Inflammatory macrophage treated with lipopolysaccharide for 4 hours (primary cell): ENCODE data around the gene GALK2.
A peak's percentile ranks its signal among the peaks of the same experiment; 100 is the strongest.
"Not testable (repeated sequence)": the region's sequence is repeated elsewhere in the genome, so short reads cannot be mapped to it uniquely, and the experiment has no call there.

ENCODE experiments used
- DNase-seq: peaks from one replicate; pipeline ENCODE4 v3.0.0-alpha.2; 2020

The GALK2 gene

DNA sequence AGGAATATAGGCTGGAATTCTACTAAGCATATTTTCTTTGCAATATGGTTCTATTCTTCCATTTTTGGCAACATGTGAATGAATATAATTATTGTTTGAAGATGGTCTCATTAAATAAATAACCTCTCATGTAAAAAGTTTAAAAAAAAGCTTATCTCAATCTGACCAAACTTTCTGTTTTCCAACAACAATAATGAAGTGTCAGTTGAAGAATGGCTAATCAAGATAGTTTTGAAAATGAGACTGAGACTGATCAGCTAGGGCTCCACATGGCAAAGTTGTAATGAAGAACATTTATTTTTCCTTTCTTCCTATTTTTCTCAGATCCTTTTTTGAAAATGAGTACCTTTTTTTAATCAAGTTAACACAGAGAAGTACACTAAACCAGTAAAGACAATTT, 117.4 kb downstream of the GALK2 start:
- no peak for DNase-seq

DNA sequence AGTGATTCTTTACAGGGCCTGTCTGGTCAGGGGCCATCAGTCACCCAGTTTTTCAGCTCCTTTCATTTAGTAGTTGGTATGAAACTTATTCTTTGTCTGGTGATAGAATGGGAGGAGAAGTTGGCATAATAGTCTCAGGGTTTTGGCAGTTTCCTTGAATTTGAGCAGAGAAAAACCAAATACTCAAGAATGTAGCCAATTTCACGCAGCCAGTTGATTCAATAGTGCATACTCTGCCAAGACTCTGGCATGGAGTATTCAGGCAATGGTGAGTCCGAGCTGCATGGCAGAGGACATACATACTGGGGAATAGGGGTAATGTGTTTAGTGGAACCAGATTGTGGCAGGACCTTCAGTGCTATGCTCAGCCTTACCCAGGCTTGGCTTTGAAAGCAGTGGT, 118.3 kb downstream of the GALK2 start:
- no peak for DNase-seq

DNA sequence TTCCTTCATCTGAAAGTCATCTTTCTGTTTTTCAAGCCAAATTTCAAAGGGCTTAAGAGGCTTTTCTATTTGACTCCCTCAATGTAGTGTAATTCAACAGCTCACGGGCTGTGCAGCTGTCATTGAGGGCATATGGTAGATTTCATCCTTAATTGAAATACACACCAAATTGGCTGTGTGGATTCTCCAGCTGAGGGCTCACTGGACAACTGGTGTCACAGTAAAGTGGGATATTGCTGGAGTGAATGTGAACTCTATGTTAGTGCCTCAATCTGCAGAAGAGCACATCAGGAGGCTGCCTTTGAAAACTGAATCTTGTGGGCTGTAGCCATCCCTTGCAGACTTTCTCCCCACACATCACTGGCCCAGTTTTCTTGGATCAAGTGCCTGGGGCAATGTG, 120.1 kb downstream of the GALK2 start:
- no peak for DNase-seq

DNA sequence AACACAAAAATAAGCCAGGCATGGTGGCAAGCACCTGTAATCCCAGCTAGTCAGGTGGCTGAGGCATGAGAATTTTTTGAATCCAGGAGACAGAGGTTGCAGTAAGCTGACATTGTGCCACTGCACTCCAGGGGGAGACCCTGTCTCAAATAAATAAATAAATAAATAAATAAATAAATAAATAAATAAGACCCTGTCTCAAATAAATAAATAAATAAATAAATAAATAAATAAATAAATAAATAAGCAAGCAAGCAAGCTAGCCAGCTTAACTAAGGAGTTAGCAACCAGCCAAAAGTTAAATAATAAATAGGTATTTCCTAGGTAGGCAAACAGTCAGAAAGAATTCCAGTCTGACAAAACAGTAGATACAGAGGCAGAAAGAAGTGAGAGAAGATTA, 123.9 kb downstream of the GALK2 start:
- no peak for DNase-seq

DNA sequence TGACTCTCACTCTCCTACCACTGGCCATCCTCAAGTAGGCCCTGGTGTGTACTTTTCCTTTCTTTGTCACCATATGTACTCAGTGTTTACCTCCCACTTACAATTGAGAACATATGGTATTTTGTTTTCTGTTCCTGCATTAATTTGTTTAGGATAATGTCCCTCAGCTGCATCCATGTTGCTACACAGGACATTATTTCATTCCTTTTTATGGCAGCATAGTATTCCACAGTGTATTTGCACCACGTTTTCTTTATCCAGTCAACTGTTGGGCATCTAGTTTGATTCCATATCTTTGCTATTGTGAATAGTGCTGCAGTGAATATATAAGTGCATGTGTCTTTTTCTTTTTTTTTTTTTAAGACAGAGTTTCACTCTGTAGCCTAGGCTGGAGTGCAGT, 126.2 kb downstream of the GALK2 start:
- DNase-seq = no peak

DNA sequence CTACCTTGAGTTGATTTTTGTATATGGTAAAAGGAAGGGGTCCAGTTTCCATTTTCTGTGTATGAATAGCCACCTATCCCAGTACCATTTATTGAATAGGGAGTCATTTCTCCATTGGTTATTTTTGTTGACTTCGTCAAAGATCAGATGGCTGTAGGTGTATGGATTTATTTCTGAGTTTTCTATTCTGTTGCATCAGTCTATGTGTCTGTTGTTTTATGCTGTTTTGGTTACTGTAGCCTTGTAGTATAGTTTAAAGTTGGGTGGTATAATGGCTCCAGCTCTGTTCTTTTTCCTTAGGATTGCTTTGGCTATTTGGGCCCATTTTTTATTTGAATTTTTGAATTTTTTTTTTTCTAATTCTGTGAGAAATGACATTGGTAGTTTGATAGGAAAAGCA, 127.5 kb downstream of the GALK2 start:
- no peak for DNase-seq

DNA sequence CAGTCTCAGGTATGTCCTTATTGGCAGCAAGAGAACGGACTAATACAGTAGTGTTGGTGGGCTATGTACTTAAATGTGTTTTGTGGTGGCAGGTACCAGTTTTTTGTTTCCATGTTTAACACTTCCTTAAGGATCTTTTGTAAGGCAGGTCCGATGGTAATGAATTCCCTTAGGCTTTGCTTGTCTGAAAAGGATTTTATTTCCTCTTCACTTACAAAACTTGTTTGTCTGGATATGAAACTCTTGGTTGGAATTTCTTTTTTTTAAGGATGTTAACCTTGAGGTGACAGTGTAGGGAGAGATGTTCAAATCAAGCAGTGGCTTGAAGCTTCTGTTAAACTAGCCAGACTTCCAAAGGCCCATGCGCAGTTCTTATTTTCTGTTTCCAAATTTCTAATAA, 130.8 kb downstream of the GALK2 start:
- no peak for DNase-seq

DNA sequence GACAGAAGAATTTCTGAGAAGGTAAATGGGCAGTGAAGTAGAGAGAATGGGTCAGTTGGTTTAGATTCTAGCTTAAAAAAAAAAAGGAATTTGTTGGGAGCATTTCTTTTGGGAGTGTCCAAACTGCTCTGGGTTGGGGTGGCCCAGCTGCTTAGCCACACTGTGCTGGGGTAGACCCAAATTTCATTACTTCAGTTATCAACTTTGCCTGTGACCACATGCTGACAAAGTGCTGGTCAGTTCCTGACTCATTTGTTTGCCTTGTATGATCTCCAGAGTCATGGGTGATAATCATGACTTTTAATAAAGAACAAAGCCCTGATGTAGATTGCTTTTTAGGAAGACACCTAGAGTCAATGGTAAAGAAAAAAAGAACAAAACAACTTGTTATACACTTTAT, 131.5 kb downstream of the GALK2 start:
- no peak for DNase-seq

DNA sequence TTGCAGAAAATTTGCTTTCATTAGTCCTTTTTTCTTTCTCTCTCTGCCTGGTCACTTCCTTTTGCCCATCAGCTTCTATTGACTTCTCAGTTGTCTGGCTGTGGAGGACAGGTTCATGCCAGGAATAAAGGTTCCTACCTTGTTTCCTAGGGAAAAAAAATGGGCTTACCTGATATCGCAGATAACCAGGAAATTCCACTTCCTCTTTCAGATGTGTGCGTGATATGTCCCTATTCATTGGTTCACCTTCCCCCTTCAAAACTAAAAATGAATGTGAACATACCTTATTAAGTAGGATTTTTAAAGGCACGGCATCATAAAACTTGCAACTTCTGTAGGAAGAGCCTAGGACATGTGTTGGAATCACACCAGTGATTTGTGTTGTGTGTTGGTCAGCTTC, 133.0 kb downstream of the GALK2 start:
- DNase-seq = no peak

DNA sequence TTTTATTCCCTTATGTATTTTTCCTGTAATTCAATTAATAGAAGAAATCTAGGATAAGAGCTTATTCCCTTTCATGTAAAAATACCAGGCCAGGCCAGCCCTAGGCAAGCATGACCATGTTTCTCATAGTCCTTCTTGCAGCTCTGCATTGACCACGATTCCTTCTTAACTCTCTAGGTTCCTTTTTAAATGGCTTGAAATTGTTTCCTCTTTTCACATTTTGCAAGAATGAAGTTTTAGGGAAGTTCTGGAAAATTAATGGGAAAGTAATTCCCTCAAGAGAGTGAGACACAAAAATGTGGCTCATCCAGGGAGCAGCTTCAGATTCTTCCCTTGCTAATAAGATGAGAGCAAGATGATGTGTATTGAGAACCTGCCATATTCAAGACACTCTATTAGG, 136.5 kb downstream of the GALK2 start:
- peak; percentile 36 for DNase-seq

DNA sequence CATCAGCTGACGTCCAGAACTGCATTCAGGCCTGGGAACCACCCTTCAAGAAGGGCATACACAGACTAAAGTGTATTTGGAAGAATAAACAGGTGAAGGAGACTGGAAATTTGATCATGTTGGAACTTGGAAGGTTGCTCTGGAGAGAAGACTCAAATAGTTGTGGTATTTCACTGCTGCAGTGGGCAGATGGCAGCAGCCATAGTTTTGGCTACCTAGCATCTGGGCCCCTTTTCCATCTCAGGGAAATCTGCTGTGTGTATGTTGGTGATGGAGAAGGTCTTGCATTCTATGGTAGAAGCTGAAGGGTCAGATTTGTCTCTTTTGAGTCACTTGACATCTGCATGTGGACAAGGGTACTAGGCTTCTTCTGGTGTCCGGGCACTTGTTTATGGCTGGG, 138.6 kb downstream of the GALK2 start:
- DNase-seq = no peak

DNA sequence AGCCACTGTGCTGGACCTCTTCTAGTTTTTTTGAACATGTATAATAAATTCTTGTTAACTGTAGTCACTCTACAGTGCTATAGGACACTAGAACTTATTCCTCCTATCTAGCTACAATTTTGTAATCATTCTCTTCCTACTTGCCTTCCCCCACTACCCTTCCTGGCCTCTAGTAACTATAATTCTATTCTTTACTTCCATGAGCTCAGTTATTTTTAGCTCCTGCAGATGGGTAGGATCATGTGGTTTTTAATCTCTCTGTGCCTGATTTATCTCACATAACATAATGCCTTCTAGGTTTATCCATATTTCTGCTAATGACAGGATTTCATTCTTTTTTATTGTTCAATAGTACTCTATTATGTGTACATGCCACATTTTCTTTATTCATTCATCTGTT, 139.8 kb downstream of the GALK2 start:
- no peak for DNase-seq

DNA sequence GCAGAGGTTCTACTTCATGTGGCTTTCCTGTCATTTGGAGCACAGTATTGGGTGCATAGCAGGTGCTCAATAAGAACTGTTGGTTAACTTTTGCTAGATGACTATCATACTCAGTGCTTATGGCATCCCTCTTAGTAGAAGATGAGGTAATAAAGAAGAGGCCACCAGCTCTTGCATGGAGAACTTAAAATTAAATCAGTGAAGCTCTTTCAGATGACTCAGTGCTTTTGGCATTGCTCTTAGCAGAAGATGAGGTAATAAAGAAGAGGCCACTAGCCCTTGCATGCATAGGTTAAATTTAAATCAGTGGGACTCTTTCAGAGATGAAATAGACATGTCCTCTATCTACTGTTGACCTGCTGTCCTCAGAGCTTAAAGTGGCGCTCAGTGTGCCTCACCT, 143.6 kb downstream of the GALK2 start:
- peak; percentile 80 for DNase-seq

DNA sequence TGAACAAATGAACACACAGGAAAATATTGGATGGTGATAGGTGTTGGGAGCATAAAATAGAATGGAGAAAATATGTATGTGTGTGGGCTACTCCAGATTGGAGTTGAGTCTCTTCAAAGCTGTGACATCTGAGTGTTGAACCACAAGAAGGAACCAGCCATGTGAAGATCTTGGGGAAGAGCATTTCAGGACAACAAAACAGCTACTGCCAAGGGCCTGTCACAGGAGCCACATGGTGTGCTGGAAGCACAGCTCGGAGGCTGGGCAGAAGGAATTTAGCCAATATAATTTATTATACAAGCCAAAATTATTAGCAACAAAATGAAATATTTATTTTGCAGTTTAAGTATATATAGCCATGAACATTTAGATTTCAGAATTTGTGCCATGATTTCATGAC, 144.7 kb downstream of the GALK2 start:
- DNase-seq = no peak

DNA sequence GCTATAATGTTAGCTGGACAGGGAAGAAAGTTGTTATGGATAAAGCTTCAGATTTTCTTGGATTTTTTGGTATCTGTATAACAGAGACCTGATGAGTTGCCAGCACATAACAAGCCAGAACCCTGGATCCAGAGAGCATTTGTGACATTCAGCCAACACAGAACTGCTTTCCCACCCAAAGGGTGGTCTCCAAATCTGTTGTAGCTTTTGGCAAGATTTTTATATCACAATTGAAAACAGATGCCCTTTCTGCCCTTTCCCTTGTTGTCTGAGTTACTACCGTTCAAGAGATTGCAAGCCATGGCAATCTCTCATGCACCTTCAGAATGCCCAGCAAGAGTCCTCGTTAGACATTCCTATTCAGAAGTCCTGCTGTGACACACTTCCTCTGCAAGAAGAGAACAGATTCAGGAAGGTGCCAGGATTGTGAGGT, 145.4 kb downstream of the GALK2 start:
- DNase-seq = no peak

DNA sequence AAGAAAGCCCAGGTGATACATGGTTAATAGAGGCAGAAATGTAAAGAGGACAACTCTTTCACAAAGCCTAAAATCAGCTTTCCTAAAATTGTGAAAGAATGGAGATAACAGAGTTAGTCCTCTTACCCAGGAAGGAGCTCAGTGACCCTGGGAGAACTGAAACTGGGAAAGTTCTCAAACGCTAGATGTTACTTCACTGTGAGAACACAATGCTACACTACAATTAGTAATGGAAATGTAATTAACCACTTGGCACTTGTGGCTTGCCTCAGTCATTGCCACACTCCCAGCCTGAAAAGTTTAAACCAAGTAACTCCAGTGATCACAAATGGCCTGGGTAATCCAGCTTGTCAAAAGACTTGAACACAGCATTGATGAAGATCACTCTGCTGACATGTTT, 150.3 kb downstream of the GALK2 start:
- peak; percentile 95 for DNase-seq

DNA sequence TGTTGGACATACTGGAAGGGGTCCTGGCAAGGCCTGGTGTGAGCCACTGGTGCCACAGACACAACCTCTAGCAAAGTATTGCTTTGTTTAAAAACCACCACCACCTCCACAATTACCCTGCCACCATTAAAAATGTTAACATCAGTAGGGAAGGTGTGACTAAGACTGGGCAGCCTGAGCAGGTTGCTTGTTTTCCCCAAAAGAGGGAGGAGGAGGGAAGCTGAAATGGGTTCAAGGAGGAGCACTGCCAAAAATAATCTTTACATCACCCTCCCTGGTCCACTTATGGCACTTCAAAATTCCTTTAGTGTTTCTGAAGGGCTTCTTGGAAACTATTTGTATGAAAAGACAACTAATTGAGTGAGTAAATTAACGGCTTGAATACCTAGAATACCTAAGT, 153.2 kb downstream of the GALK2 start:
- no peak for DNase-seq

DNA sequence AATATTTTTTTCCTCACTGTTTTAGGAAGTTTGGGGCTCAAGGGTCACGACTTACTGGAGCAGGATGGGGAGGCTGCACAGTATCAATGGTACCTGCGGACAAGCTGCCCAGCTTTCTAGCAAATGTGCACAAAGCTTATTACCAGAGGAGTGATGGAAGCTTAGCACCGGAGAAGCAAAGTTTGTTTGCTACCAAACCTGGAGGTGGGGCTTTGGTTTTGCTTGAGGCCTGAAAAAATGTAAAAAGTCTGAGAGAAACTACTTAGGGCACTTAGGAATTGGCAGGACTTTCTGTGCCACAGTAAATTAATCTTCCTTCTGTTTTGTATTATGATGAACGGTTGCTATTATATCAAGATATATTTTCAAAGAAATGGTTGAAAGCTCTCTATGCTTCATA, 157.9 kb downstream of the GALK2 start:
- DNase-seq = no peak

DNA sequence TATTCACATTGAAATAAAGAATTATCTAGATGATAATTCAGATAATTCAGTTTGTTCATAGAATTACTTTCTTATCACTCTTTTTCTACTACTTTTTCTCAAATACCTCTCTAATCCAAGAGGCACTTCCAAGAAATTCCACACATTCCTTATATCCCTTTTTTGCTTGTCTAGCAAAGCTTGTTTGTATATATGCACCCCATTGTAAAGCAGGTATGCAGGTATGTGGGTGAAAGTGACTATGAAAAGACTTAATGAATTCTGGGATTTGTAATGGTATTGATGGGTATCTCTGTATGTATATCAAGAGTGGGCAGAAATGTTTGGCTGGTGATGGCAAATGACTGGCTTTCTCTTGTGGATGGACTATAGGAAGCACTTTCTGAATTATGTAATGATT, 158.9 kb downstream of the GALK2 start:
- DNase-seq = no peak

DNA sequence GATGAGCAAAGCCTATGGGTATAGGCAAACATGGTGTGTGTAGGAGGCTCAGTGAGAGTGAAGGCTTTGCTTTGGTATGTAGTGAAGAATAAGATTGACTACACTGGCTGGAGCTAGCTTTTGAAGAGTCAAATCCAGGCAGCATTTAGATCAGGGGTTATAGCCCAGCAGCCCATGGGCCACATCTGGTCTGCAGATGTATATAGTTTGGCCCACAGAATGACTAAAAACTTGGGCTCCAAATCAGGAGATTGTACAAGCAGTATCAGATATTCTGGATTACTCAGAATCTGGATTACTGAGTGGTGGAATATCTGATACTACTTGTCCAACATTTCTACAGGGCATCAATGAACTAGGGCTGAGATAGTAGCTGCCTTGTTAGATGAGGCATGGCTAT, 160.1 kb downstream of the GALK2 start:
- DNase-seq = no peak

DNA sequence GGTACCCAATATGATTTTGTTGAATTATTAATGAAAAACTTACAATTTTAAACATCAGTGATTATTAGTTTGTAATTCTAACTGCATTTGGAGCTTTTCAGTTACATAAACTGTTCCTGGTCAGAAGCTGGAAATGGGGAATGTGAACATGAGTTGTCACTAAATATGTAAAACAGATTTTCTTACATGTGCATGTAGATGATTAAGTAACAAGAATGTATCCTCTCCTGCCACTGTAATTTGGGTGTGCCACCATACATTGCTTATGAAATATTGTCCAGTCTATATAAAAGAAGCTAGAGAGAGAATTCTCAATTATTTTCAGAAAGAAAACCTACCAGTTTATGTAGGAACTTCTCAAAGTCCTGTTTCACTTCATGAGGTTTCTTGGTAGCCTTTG, 161.4 kb downstream of the GALK2 start:
- no peak for DNase-seq

DNA sequence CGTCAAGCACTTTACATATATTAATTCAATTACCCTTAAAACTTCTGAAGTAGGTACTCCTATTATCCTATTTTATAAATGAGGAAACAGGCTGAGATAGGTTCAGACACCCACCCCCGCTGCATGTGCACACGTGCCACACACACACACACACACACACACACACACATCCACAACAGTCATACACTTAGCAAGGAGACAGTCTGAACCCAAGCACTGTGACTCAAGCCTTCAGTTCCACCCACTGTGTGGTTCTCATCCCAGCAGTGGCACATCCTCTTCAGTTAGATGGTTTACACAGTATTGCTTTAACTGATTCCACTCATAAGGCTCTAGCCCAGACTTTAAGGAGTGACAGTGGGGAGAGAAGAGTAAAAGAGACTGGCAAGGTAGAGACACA, 161.9 kb downstream of the GALK2 start:
- DNase-seq = no peak

DNA sequence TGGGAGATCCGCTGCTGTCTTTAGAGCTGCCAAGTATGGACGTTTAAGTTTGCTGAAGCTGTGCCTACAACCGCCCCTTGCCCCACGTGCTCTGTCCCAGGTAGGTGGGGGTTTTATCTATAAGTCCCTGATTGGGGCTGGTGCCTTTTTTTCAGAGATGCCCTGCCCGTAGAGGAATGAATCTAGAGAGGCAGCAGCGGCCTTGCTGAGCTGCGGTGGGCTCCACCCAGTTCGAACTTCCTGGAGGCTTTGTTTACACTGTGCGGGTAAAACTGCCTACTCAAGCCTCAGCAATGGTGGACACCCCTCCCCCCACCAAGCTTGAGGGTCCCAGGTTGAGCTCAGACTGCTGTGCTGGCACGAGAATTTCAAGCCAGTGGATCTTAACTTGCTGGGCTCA, 169.6 kb downstream of the GALK2 start:
- DNase-seq = no peak

DNA sequence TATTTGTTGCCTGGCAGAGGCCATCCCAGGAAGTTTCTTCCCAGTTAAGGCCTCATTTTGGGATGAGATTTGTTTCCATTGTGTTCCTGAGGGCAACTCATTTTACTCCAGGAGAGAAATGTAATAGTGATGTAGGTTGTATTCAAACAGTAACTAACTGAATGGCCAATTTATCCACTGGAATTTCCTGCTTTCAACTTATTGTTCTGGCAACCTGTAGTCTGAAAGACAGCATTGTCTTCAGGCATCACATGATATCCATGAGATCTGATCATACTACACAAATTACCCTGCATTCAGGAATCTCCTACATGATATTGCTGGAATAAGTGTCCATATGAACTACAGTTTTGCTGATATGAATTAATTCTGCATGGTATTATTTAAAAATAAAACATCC, 173.5 kb downstream of the GALK2 start:
- no peak for DNase-seq

DNA sequence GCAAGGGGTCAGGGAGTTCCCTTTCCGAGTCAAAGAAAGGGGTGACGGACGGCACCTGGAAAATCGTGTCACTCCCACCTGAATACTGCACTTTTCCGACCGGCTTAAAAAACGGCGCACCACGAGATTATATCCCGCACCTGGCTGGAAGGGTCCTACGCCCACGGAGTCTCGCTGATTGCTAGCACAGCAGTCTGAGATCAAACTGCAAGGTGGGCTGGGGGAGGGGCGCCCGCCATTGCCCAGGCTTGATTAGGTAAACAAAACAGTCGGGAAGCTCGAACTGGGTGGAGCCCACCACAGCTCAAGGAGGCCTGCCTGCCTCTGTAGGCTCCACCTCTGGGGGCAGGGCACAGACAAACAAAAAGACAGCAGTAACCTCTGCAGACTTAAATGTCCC, 184.4 kb downstream of the GALK2 start:
- not testable (repeated sequence) for DNase-seq

DNA sequence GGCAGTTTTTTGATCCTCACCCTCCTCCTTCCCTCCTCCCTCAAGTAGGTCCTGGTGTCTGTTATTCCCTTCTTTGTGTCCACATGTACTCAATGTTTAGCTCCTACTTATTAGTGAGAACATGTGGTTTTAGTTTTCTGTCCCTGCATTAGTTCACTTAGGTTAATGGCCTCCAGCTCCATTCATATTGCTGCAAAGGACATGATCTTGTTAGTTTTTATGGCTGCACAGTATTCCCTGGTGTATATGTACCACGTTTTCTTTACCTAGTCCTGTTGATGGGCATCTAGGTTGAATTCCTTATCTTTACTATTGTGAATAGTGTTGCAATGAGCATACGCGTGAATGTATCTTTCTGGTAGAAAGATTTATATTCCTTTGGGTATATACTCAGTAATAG, 191.3 kb downstream of the GALK2 start:
- no peak for DNase-seq
